GM21717 (cell line): ENCODE data around the gene ATP2A2.
"Not testable (repeated sequence)": the region's sequence is repeated elsewhere in the genome, so short reads cannot be mapped to it uniquely, and the experiment has no call there.

Experiments used
- ATAC-seq: cut with Tn5 transposase; IDR thresholded peaks from one replicate; pipeline ENCODE4 v1.9.1; 2021; ENCODE audit warnings: mild to moderate bottlenecking, moderate library complexity; ENCODE audit not compliant: unreplicated experiment

The ATP2A2 gene

DNA sequence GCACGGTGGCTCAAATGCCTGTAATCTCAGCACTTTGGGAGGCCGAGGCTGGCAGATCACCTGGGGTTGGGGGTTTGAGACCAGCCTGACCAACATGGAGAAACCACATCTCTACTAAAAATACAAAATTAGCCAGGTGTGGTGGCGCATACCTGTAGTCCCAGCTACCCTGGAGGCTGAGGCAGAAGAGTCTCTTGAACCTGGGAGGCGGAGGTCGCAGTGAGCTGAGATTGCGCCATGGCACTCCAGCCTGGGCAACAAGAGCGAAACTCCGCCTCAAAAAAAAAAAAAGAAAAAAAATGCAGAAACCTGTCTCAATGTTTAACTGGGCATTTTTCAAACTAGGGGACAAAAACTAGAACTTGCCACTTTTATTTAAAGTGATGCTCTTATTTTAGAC lies 59.2 kb downstream of the ATP2A2 start:
- not testable (repeated sequence) for ATAC-seq

DNA sequence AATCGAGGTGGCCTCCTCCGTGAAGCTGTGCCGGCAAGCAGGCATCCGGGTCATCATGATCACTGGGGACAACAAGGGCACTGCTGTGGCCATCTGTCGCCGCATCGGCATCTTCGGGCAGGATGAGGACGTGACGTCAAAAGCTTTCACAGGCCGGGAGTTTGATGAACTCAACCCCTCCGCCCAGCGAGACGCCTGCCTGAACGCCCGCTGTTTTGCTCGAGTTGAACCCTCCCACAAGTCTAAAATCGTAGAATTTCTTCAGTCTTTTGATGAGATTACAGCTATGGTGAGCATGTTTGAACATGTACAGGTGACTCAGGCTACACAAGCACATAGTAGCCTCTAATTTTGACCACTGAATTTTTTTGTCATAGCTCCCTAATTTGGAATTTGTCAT lies 59.7 kb downstream of the ATP2A2 start:
- ATAC-seq = no peak

GRCh38 chr12:110342157-110342556 lies 61.1 kb downstream of the ATP2A2 start:
- no peak for ATAC-seq

GRCh38 chr12:110343114-110343513 lies 62.1 kb downstream of the ATP2A2 start:
- ATAC-seq = no peak

DNA sequence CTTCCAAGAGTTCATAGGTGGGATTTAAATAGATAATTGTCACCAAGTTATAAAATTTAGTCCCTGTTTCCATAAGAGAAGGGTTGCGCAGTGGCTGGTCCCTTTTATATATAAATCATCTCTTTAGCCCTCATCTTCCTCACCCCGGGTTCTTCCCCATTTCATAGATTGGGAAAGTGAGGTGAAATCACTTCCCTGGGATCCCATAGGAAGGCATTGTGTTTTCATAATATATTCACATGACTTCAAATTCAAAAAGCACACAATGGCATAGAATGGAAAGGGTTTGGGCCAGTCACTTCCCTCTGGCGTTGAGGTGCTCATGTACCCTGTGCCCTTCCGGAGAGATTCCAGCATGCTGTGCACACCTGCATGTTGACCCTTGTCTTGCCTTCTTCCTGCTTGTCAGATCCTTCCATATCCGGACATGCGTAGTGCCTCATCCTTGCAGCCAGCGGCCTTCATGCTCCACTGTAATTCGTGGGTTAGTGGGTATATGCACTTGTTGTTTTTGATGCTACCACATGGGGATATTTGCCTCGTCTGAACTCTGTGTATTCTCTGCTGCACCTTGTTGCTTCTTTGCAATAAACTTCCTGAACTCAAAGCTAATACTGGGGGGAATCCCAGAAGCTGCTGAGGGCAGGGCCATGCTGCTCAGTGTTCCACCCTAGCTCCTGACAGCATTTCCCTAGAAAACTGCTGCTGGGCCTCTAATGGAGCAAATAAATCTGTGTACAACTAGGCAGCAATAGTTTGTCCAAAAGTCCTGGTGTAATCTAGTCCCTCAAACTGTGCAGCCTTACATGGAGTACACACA lies 62.9 kb downstream of the ATP2A2 start:
- no peak for ATAC-seq

GRCh38 chr12:110344657-110345056 lies 63.6 kb downstream of the ATP2A2 start:
- ATAC-seq = no peak

- ATAC-seq = no peak
These were observed 64.2 kb downstream of the ATP2A2 start for GRCh38 chr12:110345176-110345661.

DNA sequence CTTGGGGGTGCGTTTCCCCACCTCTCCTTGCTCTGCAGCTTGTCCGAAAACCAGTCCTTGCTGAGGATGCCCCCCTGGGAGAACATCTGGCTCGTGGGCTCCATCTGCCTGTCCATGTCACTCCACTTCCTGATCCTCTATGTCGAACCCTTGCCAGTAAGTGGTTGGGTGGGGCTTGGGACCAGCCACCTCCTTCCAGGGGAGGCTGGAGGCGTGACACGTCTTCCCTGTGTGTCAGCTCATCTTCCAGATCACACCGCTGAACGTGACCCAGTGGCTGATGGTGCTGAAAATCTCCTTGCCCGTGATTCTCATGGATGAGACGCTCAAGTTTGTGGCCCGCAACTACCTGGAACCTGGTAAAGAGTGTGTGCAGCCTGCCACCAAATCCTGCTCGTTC lies 64.9 kb downstream of the ATP2A2 start:
- no peak for ATAC-seq

GRCh38 chr12:110347767-110348166 lies 66.7 kb downstream of the ATP2A2 start:
- ATAC-seq = no peak

- ATAC-seq = no peak
These were observed 67.5 kb downstream of the ATP2A2 start for GRCh38 chr12:110348431-110349059.

- no peak for ATAC-seq
These were observed 68.0 kb downstream of the ATP2A2 start for GRCh38 chr12:110349096-110349495.

DNA sequence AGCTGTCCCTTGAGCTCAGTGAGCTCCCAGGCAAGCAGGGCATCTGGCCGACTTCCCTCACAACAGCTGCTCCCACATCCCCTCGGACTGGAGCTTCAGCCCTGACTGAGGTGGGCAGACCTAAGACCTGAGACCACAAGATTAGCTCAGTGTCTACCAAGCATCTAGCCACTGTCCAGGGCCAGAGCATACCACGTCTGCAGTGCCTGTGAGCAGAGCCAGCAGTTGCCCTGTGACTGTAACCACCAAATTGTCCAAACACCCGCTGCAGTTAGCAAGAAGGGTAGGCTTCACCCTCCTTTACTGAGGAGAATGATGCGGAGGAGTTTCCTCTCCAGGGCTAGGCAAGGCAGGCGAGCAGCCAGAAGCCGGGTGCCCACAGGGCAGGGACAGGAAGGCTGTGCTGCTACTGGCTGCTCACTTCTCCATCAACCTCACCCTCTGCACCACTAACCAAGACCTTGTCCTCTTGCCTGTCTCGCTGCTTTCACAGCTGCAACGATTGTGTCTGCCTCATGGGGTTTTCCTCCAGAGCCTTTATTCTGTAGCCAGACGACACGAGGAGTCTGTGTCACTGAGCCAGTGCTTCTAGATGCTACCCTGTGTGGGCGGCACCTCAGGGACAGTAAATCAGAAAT lies 68.6 kb downstream of the ATP2A2 start:
- ATAC-seq = no peak

- no peak for ATAC-seq
These were observed 70.1 kb downstream of the ATP2A2 start for GRCh38 chr12:110351119-110351518.

DNA sequence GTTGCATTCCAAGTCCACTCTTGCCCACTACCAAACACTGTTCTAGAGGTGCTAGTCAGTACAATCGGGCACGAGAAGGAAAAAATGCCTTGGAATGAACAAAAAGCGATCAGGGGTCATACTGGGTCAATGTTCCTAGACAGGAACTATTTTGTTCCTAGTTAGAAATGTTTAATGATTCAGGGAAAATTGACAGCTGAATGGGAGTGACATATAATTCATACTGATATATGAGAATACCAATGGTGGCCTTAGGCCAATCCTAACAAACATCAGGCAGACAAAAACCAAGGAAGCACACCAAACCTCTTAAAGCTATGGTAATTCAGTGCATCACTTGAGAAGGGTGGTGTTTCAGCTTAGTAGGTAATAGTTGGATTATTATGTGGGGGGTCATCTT lies 71.4 kb downstream of the ATP2A2 start:
- ATAC-seq = no peak

DNA sequence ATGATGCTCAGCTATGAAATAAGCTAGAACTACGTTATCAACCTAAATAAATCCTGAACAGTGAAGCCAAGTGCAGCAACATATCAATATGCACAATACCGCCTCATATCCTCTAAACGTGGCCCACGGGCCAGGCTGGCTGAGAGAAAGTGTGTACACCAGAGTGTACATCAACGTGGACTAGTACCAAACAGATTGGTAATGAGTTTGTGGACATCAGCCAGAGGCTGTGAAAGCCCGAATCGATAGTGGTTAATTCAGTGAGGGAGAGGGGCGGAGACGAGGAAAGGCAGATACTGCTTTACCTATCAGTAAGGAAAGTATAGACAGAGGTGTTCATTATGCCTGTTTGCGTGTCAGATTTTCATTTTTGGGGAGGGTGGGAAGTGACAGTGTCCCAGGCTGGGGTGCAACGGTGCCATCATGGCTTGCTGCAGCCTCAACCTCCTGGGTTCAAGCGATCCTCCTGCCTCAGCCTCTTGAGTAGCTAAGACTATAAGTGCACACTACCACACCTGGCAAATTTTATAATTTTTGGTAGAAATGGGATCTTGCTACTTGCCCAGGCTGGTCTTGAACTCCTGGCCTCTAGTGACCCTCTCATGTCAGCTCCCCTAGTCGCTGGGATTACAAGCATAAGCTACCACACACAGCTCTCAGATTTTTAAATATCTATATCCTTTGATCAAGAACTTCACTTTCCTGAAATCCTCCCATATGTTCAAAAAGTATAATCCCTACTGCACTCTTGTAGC lies 72.3 kb downstream of the ATP2A2 start:
- ATAC-seq = no peak

DNA sequence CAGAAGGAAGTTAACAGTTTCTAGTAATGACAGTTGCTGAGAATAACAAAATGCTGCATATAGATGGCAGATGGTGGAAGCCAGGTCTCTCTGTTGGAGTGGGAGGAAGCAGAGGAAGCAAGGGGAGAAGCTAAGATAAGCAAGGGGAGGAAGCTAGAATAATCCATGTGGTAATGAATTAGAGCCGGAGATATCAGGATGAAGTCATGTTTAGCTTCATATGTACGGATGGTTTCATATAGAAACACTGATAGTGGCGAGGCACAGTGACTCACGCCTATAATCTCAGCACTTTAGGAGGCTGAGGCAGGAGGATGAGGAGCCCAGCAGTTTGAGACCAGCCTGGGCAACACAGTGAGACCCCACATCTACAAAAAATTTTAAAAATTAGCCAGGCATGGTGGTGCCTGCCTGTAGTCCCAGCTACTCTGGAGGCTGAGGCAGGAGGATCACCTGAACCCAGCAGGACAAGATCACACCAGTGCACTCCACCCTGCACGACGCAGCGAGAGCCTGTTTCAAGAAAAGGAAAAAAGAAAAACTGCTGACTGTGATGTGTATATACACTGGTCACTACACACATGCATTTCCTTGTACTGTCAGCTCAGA lies 73.2 kb downstream of the ATP2A2 start:
- no peak for ATAC-seq

GRCh38 chr12:110355073-110355472 lies 74.0 kb downstream of the ATP2A2 start:
- no peak for ATAC-seq

- ATAC-seq = not testable (repeated sequence)
These were observed 77.5 kb downstream of the ATP2A2 start for GRCh38 chr12:110358384-110359097.

- no peak for ATAC-seq
These were observed 80.2 kb downstream of the ATP2A2 start for GRCh38 chr12:110361216-110361615.
